ENCODE results near the gene SNED1.
A peak's percentile ranks its signal among the peaks of the same experiment; 100 is the strongest.

Gene SNED1

DNA sequence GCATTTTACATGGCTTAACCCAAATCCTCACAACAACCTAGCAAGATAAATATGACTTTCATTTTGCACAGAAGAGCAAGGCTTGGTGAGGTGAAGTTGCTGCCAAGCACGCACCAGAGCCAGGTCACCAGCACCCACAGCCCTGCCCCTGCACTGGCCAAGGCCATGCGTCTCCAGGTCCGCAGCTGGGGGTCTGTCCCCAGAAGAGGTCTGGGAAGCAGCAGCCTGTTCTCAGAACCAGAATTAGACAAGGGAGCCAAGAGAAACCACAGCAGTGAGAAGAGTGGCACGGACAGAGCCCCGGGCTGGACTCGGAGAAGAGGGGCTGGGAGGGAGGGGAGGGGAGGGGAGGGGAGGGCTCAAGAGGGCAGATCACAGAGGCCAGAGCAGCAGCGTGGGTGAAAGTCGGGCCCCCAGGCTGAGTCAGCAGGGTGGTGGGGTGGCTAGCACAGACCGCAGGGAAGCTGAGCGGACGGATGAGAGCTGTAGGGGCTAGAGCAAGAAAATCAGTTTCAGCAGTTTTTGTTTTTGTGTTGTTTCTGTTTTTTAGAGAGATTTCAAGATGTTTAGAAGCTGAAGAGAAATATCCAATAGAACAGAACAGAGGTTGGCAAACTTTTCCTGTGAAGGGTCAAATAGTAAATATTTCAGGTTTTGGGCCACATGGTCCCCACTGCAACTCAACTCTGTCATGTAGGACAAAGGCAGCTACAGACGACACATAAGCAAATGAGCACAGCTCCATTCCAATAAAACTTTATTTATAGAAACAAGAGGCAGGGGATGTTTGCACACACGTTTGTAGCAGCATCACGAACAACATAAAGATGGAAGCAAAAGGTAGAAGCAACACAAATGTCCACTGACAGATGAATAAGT lies 111.0 kb downstream of the SNED1 start:
- no peaks in the 10 kb centered on the region for H3K27me3 ChIP-seq (replicated peaks; ENCODE audit: control insufficient read depth, insufficient read depth, low read length, poor library complexity, severe bottlenecking)
- peak overlapping the region; percentile 45 for H3K4me3 ChIP-seq (ENCODE audit: insufficient read depth, low read depth, low read length, poor library complexity, severe bottlenecking)
- H3K36me3 ChIP-seq (ENCODE audit: control insufficient read depth, insufficient read depth, low read length): peaks cover 9% of the 10 kb centered on the region
- peaks cover 33% of the 10 kb centered on the region for H3K4me1 ChIP-seq (ENCODE audit: control insufficient read depth, insufficient read depth, low read length, poor library complexity, severe bottlenecking)
- peak overlapping the region; percentile 74 for H3K27ac ChIP-seq (ENCODE audit: insufficient read depth, low read length, poor library complexity, severe bottlenecking)
- no peak for DNase-seq
- H3K9me3 ChIP-seq (ENCODE audit: control insufficient read depth, low read length): no peaks in the 10 kb centered on the region

DNA sequence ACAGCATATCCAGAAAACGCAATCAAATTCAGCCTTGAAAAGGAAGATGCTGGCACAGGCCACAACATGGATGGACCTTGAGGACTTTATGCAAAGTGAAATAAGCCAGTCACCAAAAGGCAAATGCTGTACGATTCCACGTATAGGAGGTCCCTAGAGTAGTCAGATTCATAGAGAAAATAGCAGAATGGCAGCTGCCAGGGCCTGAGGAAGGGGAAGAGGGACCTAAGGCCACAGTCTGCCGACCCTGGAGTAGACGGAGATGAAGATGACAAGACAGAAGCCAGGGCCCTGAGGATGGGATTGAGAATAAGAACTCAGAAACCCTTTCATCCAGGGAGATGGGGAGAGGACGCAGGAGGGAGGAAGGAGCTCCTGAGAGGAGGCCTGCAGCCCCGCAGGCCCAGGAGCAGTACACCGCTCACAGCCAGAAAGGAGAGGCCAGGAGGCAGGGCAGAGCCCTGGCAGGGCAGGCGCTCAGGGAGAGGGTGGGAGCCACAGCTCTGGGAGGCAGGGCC lies 111.7 kb downstream of the SNED1 start:
- no peaks in the 10 kb centered on the region for H3K9me3 ChIP-seq (ENCODE audit: control insufficient read depth, low read length)
- no peaks in the 10 kb centered on the region for H3K27me3 ChIP-seq (replicated peaks; ENCODE audit: control insufficient read depth, insufficient read depth, low read length, poor library complexity, severe bottlenecking)
- peaks cover 13% of the 10 kb centered on the region for H3K36me3 ChIP-seq (ENCODE audit: control insufficient read depth, insufficient read depth, low read length)
- DNase-seq: no peak
- peak overlapping the region; percentile 74 for H3K27ac ChIP-seq (ENCODE audit: insufficient read depth, low read length, poor library complexity, severe bottlenecking)
- peaks cover 33% of the 10 kb centered on the region for H3K4me1 ChIP-seq (ENCODE audit: control insufficient read depth, insufficient read depth, low read length, poor library complexity, severe bottlenecking)
- H3K4me3 ChIP-seq (ENCODE audit: insufficient read depth, low read depth, low read length, poor library complexity, severe bottlenecking): peak overlapping the region; percentile 45

DNA sequence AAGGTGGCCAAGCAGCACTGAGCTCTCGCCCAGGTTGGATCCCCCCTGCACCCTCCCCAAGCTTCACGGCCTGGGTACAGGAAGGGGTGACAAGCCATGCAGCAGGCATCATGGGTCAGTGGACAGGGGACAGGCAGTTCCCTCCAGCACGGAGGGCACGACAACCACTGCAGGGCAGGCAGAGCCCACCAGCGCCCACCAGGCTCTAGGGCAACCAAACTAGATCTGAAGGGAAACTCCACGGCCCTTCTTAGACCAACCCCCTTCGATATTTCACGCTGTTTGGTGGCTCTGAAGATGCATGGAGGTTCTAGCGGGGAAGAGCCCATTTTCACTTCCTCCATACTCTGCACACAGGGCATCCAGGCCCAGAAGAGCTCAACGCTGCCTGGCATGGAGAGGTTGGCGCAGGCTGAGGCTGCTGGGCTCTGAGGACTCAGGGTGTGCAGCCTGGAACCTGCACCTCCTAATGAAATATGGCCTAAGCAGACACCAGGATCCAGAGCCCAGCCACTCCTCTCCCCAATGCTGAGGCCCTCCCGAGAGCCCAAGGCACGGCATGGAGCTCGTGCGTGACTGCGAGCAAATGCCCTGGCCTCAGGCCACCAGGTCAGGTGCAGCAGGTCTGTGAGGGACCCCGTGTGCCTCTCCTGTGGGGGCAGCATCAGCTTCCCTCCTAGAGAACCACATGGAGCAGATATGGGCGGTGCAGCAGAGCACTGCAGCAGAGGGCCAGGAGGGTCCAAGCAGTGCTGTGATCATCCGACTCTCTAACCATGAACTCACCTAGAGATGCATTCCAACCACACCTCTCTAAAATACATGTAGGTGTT lies 112.4 kb downstream of the SNED1 start:
- Histone ChIP-seq H3K27ac (ENCODE audit: insufficient read depth, low read length, poor library complexity, severe bottlenecking) (peak overlapping the region; percentile 74), H3K27me3 (replicated peaks; ENCODE audit: control insufficient read depth, insufficient read depth, low read length, poor library complexity, severe bottlenecking) (no peaks in the 10 kb centered on the region), H3K4me3 (ENCODE audit: insufficient read depth, low read depth, low read length, poor library complexity, severe bottlenecking) (peak overlapping the region; percentile 45), H3K9me3 (ENCODE audit: control insufficient read depth, low read length) (no peaks in the 10 kb centered on the region), H3K36me3 (ENCODE audit: control insufficient read depth, insufficient read depth, low read length) (peaks cover 13% of the 10 kb centered on the region), H3K4me1 (ENCODE audit: control insufficient read depth, insufficient read depth, low read length, poor library complexity, severe bottlenecking) (peaks cover 33% of the 10 kb centered on the region)
- no peak for DNase-seq

DNA sequence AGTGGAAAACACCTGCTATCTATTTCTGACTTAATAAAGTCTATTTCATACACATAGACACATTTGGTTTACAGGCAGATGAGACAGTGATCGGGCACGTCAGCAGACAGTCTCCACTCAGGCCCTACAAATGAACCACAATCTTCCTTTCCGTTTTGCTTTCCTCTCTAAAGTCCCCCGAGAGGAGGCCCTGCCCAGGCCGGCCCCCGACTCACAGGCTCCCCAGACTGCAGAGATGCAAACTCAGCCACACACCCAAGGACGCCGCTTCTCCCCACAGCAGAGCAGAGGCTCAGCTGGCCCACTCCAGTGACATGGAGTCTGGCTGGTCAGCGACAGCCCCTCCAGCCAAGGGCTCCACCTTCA lies 113.0 kb downstream of the SNED1 start:
- no peaks in the 10 kb centered on the region for H3K9me3 ChIP-seq (ENCODE audit: control insufficient read depth, low read length)
- peak overlapping the region; percentile 45 for H3K4me3 ChIP-seq (ENCODE audit: insufficient read depth, low read depth, low read length, poor library complexity, severe bottlenecking)
- peaks cover 33% of the 10 kb centered on the region for H3K4me1 ChIP-seq (ENCODE audit: control insufficient read depth, insufficient read depth, low read length, poor library complexity, severe bottlenecking)
- DNase-seq: peak in 1 of 3 donors; percentile 43
- no peaks in the 10 kb centered on the region for H3K27me3 ChIP-seq (replicated peaks; ENCODE audit: control insufficient read depth, insufficient read depth, low read length, poor library complexity, severe bottlenecking)
- peak overlapping the region; percentile 74 for H3K27ac ChIP-seq (ENCODE audit: insufficient read depth, low read length, poor library complexity, severe bottlenecking)
- peaks cover 13% of the 10 kb centered on the region for H3K36me3 ChIP-seq (ENCODE audit: control insufficient read depth, insufficient read depth, low read length)

DNA sequence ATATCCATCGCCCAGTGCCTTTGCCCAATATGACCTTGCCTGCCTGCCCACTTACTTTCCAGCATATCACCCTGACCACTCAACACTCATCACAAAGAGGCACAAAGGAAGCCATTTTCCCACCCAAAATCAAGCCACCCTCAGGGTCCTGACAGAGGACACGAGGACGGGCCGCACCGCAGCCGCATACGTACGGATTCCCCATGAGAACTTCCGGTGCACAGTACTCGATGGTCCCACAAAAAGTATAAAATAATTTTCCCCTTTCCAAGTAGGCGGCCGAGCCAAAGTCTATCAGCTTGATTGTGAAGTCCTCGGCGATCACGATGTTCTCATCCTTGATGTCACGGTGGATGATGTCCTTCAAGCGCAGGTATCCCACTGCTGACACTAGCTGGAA lies 113.6 kb downstream of the SNED1 start:
- no peak for DNase-seq
- Histone ChIP-seq H3K4me1 (ENCODE audit: control insufficient read depth, insufficient read depth, low read length, poor library complexity, severe bottlenecking) (peaks cover 33% of the 10 kb centered on the region), H3K9me3 (ENCODE audit: control insufficient read depth, low read length) (no peaks in the 10 kb centered on the region), H3K36me3 (ENCODE audit: control insufficient read depth, insufficient read depth, low read length) (peaks cover 7% of the 10 kb centered on the region), H3K27ac (ENCODE audit: insufficient read depth, low read length, poor library complexity, severe bottlenecking) (peak overlapping the region; percentile 74), H3K4me3 (ENCODE audit: insufficient read depth, low read depth, low read length, poor library complexity, severe bottlenecking) (peak overlapping the region; percentile 45), H3K27me3 (replicated peaks; ENCODE audit: control insufficient read depth, insufficient read depth, low read length, poor library complexity, severe bottlenecking) (no peaks in the 10 kb centered on the region)

DNA sequence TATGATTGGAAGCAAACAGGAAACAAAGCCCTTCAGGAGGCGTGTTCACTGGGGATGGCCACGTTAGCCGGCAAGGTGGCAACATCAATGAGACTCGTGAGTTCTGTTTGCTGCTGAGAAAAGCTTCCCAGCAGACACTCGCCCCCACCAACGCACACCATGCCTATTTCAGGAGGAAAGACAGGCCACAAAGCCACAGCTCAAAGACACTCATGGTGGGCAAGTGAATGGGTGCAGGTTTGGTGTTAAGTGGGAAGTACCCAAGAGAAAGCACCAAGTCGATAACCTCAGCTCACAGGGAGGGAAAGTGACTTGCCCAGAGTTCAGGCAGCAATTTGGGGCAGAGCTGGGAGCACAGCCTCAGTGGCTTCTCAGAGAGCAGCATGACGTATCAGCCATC lies 114.2 kb downstream of the SNED1 start:
- peak overlapping the region; percentile 74 for H3K27ac ChIP-seq (ENCODE audit: insufficient read depth, low read length, poor library complexity, severe bottlenecking)
- peaks cover 4% of the 10 kb centered on the region for H3K36me3 ChIP-seq (ENCODE audit: control insufficient read depth, insufficient read depth, low read length)
- H3K4me1 ChIP-seq (ENCODE audit: control insufficient read depth, insufficient read depth, low read length, poor library complexity, severe bottlenecking): peaks cover 33% of the 10 kb centered on the region
- DNase-seq: peak in 1 of 3 donors; percentile 63
- H3K4me3 ChIP-seq (ENCODE audit: insufficient read depth, low read depth, low read length, poor library complexity, severe bottlenecking): no peak overlapping the region
- H3K9me3 ChIP-seq (ENCODE audit: control insufficient read depth, low read length): no peaks in the 10 kb centered on the region
- no peaks in the 10 kb centered on the region for H3K27me3 ChIP-seq (replicated peaks; ENCODE audit: control insufficient read depth, insufficient read depth, low read length, poor library complexity, severe bottlenecking)

DNA sequence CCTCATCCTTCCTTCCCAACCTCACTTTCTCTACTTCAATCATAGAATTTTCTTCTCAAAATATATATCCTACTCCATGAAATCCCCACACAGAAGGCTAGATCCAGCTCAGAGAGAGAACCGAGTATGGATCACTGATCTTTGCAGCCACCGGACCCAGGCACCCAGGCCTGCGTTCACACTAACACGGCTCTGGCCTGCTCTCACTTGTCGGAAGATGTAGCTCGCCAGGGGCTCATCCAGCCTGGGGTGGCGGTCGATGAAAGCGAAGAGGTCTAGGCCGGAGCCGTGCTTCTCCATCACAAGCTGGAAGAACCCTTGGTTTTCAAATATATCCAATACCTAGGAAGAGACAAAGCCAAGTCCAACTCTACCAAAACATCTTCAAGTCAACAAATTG lies 116.4 kb downstream of the SNED1 start:
- H3K27ac ChIP-seq (ENCODE audit: insufficient read depth, low read length, poor library complexity, severe bottlenecking): no peak overlapping the region
- H3K36me3 ChIP-seq (ENCODE audit: control insufficient read depth, insufficient read depth, low read length): peaks cover 4% of the 10 kb centered on the region
- DNase-seq: no peak
- peaks cover 18% of the 10 kb centered on the region for H3K4me1 ChIP-seq (ENCODE audit: control insufficient read depth, insufficient read depth, low read length, poor library complexity, severe bottlenecking)
- H3K4me3 ChIP-seq (ENCODE audit: insufficient read depth, low read depth, low read length, poor library complexity, severe bottlenecking): no peak overlapping the region
- no peaks in the 10 kb centered on the region for H3K27me3 ChIP-seq (replicated peaks; ENCODE audit: control insufficient read depth, insufficient read depth, low read length, poor library complexity, severe bottlenecking)
- no peaks in the 10 kb centered on the region for H3K9me3 ChIP-seq (ENCODE audit: control insufficient read depth, low read length)

DNA sequence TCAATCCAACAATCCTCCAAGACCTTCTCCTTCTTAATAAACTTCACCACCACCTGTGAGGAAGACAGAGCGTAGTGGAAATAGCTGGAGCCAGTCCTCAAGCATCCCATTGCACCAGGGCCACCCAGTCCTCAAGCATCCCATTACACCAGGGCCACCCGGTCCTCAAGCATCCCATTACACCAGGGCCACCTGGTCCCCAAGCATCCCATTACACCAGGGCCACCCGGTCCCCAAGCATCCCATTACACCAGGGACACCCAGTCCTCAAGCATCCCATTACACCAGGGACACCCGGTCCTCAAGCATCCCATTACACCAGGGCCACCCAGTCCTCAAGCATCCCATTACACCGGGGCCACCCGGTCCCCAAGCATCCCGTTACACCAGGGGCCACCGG lies 116.9 kb downstream of the SNED1 start:
- no peak for DNase-seq
- Histone ChIP-seq H3K27me3 (replicated peaks; ENCODE audit: control insufficient read depth, insufficient read depth, low read length, poor library complexity, severe bottlenecking) (no peaks in the 10 kb centered on the region), H3K4me3 (ENCODE audit: insufficient read depth, low read depth, low read length, poor library complexity, severe bottlenecking) (no peak overlapping the region), H3K4me1 (ENCODE audit: control insufficient read depth, insufficient read depth, low read length, poor library complexity, severe bottlenecking) (peaks cover 13% of the 10 kb centered on the region), H3K27ac (ENCODE audit: insufficient read depth, low read length, poor library complexity, severe bottlenecking) (no peak overlapping the region), H3K36me3 (ENCODE audit: control insufficient read depth, insufficient read depth, low read length) (peaks cover 4% of the 10 kb centered on the region), H3K9me3 (ENCODE audit: control insufficient read depth, low read length) (no peaks in the 10 kb centered on the region)

DNA sequence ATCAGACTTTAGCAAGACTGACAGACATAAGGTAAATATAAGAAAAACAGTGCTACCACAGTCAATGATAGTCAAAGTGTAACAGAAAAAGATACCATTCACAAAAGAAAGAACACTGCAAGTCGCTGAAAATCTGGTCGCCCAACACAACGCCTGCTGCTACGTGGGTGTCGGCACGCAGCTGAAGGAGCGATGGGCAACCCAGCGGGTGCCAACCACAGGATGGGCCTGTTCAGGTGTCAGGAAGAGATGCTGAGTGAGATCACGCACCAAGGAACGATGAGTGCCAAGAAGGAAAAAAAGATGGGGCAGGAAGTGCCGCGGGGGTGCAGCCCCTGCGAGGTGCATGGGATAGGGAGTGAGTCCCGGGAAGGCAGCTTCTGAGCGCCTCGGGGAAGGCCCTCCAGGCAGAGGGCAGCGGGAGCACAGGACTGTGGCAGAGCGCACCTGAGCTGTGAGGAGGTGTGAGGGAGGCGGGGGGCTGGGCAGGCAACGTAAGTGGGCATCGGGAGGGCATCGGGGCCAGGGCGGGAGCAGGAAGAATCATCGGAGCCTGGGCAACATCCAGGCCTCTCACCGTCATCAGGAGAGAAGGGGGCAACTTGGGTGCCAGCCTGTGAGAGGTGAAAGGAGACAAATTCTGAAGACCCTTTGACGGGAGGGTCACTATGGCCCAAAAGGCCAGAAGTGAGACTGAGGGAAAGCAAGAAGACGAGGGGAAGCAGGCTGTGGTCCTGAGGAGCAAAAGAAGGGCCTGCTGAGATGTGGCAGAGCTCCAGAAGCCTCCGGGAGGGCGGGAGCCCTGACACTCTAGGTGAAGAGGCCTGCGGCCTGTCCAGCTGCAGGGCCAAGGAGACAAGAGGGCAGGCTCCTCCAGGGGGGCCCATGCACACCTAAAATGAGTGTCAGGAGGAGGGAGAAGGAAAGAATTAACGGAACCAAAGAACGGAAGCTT lies 118.5 kb downstream of the SNED1 start:
- Histone ChIP-seq H3K9me3 (ENCODE audit: control insufficient read depth, low read length) (no peaks in the 10 kb centered on the region), H3K4me1 (ENCODE audit: control insufficient read depth, insufficient read depth, low read length, poor library complexity, severe bottlenecking) (peaks cover 5% of the 10 kb centered on the region), H3K4me3 (ENCODE audit: insufficient read depth, low read depth, low read length, poor library complexity, severe bottlenecking) (no peak overlapping the region), H3K27me3 (replicated peaks; ENCODE audit: control insufficient read depth, insufficient read depth, low read length, poor library complexity, severe bottlenecking) (no peaks in the 10 kb centered on the region), H3K27ac (ENCODE audit: insufficient read depth, low read length, poor library complexity, severe bottlenecking) (no peak overlapping the region), H3K36me3 (ENCODE audit: control insufficient read depth, insufficient read depth, low read length) (peaks cover 4% of the 10 kb centered on the region)
- DNase-seq: no peak

Measured in effector memory CD4-positive, alpha-beta T cell (primary cell).